ENCODE results near the gene SRRM5.

GRCh38 chr19:43610493-43610892 is 1.4 kb upstream of the SRRM5 start:
- no peak for TF ChIP-seq CTCF (IDR thresholded peaks at IDR 0.05; ENCODE audit: insufficient read depth, low read depth, low read length)
- no peak for TF ChIP-seq EZH2 (IDR thresholded peaks at IDR 0.05; ENCODE audit: insufficient read depth, low read length)
